A549 (cell line): Measurements from ENCODE around the gene SCRN2. TPM values are rescaled to one million over a fixed set of nuclear protein-coding genes. Genes with fewer than 3 reads are reported as not detected.

Experiments
- ATAC-seq, 2 experiments: fragments of 200-7000 bp in 1 of 2; fragments of >200 bp in 1 of 2; cut with Nextera tagmentation in 1 of 2; cut with Tn5 transposase in 1 of 2; 3 replicates each; pipeline versions ENCODE4 v1.8.0 to v1.9.1; 2018 to 2020; ENCODE audit warnings: mild to moderate bottlenecking in 1 of 2, moderate library complexity in 1 of 2
- CTCF ChIA-PET: fragments of 300-600 bp; sonication (Branson Sonifier 250); formaldehyde crosslinking; extraction: SDS; loops from one replicate; lab custom pipeline; 2021; ENCODE audit warnings: antibody characterized with exemption, inconsistent platforms; lab: Yijun Ruan, JAX
- POLR2A ChIA-PET: fragments of 350-600 bp; formaldehyde crosslinking; extraction: SDS; loops from one replicate; lab custom pipeline; 2021; ENCODE audit warnings: antibody characterized with exemption, inconsistent platforms; lab: Yijun Ruan, JAX
- DNase-seq, 2 experiments: peaks; one replicate each; pipeline versions ENCODE4 v3.0.0 to v3.0.0-alpha.2; 2011 to 2016; ENCODE audit warnings: low read depth in 1 of 2, low spot score in 1 of 2
- FAIRE-seq: peaks from 2 replicates; lab custom pipeline; 2011; peaks lifted over from hg19 to GRCh38; lab: Jason Lieb, UNC
- H3K27ac ChIP-seq, 2 experiments: fragments of >200 bp; sonication (Bioruptor Twin); formaldehyde crosslinking; 3 replicates each; pipeline ENCODE4 v1.5.1; 2016 to 2017
- H3K4me1 ChIP-seq: fragments of >200 bp; sonication (Bioruptor Twin); formaldehyde crosslinking; 3 replicates; pipeline ENCODE4 v1.6.1; 2016
- H3K4me2 ChIP-seq: fragments of >200 bp; sonication (Bioruptor Twin); formaldehyde crosslinking; 3 replicates; pipeline ENCODE4 v1.6.1; 2016
- H3K4me3 ChIP-seq: fragments of >200 bp; sonication (Bioruptor Twin); formaldehyde crosslinking; 3 replicates; pipeline ENCODE4 v1.5.1; 2016
- H3K9me3 ChIP-seq: fragments of >200 bp; sonication (Bioruptor Twin); formaldehyde crosslinking; 3 replicates; pipeline ENCODE4 v1.6.1; 2016
- BHLHE40 ChIP-seq: IDR thresholded peaks from 2 replicates; pipeline ENCODE4 v1.6.1; 2012; ENCODE audit warnings: low read depth, low read length, inconsistent platforms
- EHF ChIP-seq: fragments of 250-450 bp; sonication (Bioruptor Pico); IDR thresholded peaks from 2 replicates; pipeline ENCODE4 v1.5.0; 2020; ENCODE audit warnings: mild to moderate bottlenecking
- GATA3 ChIP-seq: IDR thresholded peaks from 2 replicates; pipeline ENCODE4 v1.6.1; 2012; ENCODE audit warnings: borderline replicate concordance
- HDAC2 ChIP-seq: fragments of 200-600 bp; sonication (generic); IDR thresholded peaks from 2 replicates; pipeline ENCODE4 v1.6.1; 2016
- HEYL ChIP-seq: fragments of 250-450 bp; sonication (Bioruptor Pico); IDR thresholded peaks from 2 replicates; pipeline ENCODE4 v1.8.0; 2021; ENCODE audit warnings: mild to moderate bottlenecking, moderate library complexity
- HOXA7 ChIP-seq: fragments of 250-450 bp; sonication (Bioruptor Pico); IDR thresholded peaks from 2 replicates; pipeline ENCODE4 v1.5.0; 2020; ENCODE audit warnings: mild to moderate bottlenecking, moderate library complexity
- HOXB13 ChIP-seq: fragments of 250-450 bp; sonication (Bioruptor Pico); IDR thresholded peaks from 2 replicates; pipeline ENCODE4 v1.5.0; 2020; ENCODE audit warnings: low read depth, mild to moderate bottlenecking, moderate library complexity
- HOXB5 ChIP-seq: fragments of 250-450 bp; sonication (Bioruptor Pico); IDR thresholded peaks from 2 replicates; pipeline ENCODE4 v1.5.0; 2020; ENCODE audit warnings: mild to moderate bottlenecking, moderate library complexity
- KDM1A ChIP-seq: fragments of 200-600 bp; sonication (generic); IDR thresholded peaks from 2 replicates; pipeline ENCODE4 v1.6.1; 2016; ENCODE audit warnings: low read depth, mild to moderate bottlenecking
- KDM5A ChIP-seq: fragments of 200-600 bp; sonication (generic); IDR thresholded peaks from 2 replicates; pipeline ENCODE4 v1.6.1; 2016; ENCODE audit warnings: antibody characterized with exemption, mild to moderate bottlenecking
- NR3C1 ChIP-seq: fragments of >200 bp; sonication (Bioruptor Twin); formaldehyde crosslinking; IDR thresholded peaks from 3 replicates; pipeline ENCODE4 v1.6.1; 2017
- POLR2A ChIP-seq: IDR thresholded peaks from 2 replicates; pipeline ENCODE4 v1.6.1; 2012; ENCODE audit warnings: mild to moderate bottlenecking, low read length
- POLR2AphosphoS2 ChIP-seq: conservative IDR thresholded peaks from 2 replicates; pipeline ENCODE4 v1.6.1; 2012; ENCODE audit warnings: low read length, improper control_type of control experiment, inconsistent platforms
- TFCP2L1 ChIP-seq: fragments of 250-450 bp; sonication (Bioruptor Pico); IDR thresholded peaks from 2 replicates; pipeline ENCODE4 v1.5.0; 2021; ENCODE audit warnings: mild to moderate bottlenecking
- TP53 ChIP-seq: fragments of 250-450 bp; sonication (Bioruptor Pico); IDR thresholded peaks from 2 replicates; pipeline ENCODE4 v1.5.0; 2021; ENCODE audit warnings: mild to moderate bottlenecking, moderate library complexity
- ZC3H11A ChIP-seq: fragments of 450-650 bp; IDR thresholded peaks from 2 replicates; pipeline ENCODE4 v1.6.1; 2014; ENCODE audit warnings: antibody characterized with exemption, mild to moderate bottlenecking
- ZSCAN20 ChIP-seq: fragments of 250-450 bp; sonication (Bioruptor Pico); IDR thresholded peaks from 2 replicates; pipeline ENCODE4 v1.8.0; 2022; ENCODE audit warnings: mild to moderate bottlenecking, moderate library complexity
- WGBS: methylation state at CpG from one replicate; pipeline ENCODE4 v1.1.6; 2017; ENCODE audit errors: missing lambda C conversion rate; 5-methylcytosine and 5-hydroxymethylcytosine counted together
- polyA plus RNA-seq, 4 experiments: library from polyadenylated mRNA; depleted of rRNA in 3 of 4; stranded (reverse); fragments of >200 nt; fragmentation: RNase III in 1 of 4; extraction: RNeasy Plus Mini Kit Qiagen cat#74134 plus additional on column Dnase treatment in 1 of 4; gene quantifications; 2 replicates in 3 of 4; 3 replicates in 1 of 4; pipeline ENCODE4 v1.2.3, GENCODE V29; 2011 to 2017
- TF ChIP-seq, protein P1 (sequence below): fragments of 250-450 bp; sonication (Bioruptor Pico); IDR thresholded peaks from 2 replicates; pipeline ENCODE4 v1.5.0; 2020; ENCODE audit warnings: low read depth, mild to moderate bottlenecking, moderate library complexity
- TF ChIP-seq, protein P2 (sequence below): fragments of 150-350 bp; IDR thresholded peaks from 2 replicates; pipeline ENCODE4 v1.6.1; 2014; ENCODE audit warnings: low read depth, mild to moderate bottlenecking, low read length
- TF ChIP-seq, protein P3 (sequence below): IDR thresholded peaks from 2 replicates; pipeline ENCODE4 v1.6.1; 2012; ENCODE audit warnings: low read depth, borderline replicate concordance
- TF ChIP-seq, protein P4 (sequence below): IDR thresholded peaks from 2 replicates; pipeline ENCODE4 v1.6.1; 2012
- TF ChIP-seq, protein P5 (sequence below): fragments of 250-450 bp; sonication (Bioruptor Pico); IDR thresholded peaks from 2 replicates; pipeline ENCODE4 v1.5.0; 2021; ENCODE audit warnings: mild to moderate bottlenecking, moderate library complexity, borderline replicate concordance
- TF ChIP-seq, protein P6 (sequence below): fragments of >200 bp; sonication (Bioruptor Twin); formaldehyde crosslinking; IDR thresholded peaks from 3 replicates; pipeline ENCODE4 v1.5.1; 2016
- TF ChIP-seq, protein P7 (sequence below): fragments of 200-600 bp; sonication (generic); IDR thresholded peaks from 2 replicates; pipeline ENCODE4 v1.6.1; 2016; ENCODE audit warnings: antibody characterized with exemption, mild to moderate bottlenecking, moderate library complexity

SCRN2 gene
- polyA plus RNA-seq, 2 of the 4 experiments (the other 2 are of a cell fraction) = 25.8 to 43.7 TPM

DNA sequence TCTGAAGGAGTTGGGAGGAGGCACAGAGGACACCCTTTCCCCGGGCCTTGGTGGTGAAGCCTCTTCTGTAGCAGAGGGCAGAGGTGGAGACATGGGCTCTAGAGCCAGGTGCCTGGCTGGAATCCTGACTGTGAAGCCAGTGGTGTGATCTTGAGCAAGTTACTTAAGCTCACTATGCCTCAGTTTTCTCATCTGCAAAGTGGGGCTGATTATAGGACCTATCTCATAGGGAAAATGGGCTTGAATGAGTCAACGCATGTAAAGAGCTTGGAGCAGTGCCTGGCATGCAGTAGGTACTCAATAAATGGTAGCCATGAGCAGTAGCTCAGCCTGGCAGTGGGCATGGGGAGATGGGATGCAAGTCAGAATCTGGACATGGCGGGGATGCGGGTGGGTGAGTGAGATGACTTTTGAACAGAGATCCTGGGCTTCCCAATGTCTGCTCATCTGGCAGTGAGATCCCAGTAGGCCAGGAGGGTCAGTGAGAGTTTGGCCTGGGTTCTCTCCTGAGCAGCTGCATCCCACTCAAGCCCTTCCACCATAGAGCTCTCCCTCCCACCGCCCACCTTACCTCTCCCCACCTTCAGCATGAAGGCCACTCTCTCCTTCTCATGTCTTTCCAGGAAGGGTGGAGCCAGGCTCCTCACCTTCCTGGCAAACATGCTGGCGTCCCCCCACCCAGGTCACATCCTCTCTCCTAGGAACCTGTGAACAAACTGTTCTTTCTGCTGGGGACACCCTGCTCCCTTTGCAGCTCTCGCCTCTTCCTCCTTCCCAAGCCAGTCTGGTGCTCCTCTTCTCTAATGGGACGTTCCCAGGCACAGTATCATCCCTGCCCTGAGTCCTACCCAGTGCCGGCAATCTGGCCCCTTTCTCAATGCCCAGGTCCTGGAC lies 41.9 kb upstream of the SCRN2 start:
- Histone ChIP-seq H3K9me3 (no peaks in the 10 kb centered on the region), H3K27ac (no peak overlapping the region; a peak in 1 of 6 replicates), H3K4me1 (peaks cover 7% of the 10 kb centered on the region; the same call in 2 of the 3 replicates), H3K4me2 (no peak overlapping the region), H3K4me3 (no peak overlapping the region)
- DNase-seq (no peak), ATAC-seq (no peak), FAIRE-seq (peak; percentile 18)
- POLR2A ChIA-PET = interaction anchor here (1.9 kb wide), 1 partner anchor 13 kb away, joined by 7 read pairs; the partner anchor contains the start of gene SP2
- CTCF ChIA-PET = interaction anchor here (0.7 to 18.8 kb wide), 11 partner anchors 4 to 234 kb away, joined by 3 to 1860 read pairs (median 3); partner anchors contain the start of genes LRRC46, MRPL10, SCRN2 and SP2
- TF ChIP-seq HOXB13 (CRISPR knock-in tag) (no peak), ZC3H11A (no peak), TFCP2L1 (no peak), ZSCAN20 (CRISPR knock-in tag) (no peak), HDAC2 (no peak), TP53 (CRISPR knock-in tag) (no peak), BHLHE40 (no peak), EHF (CRISPR knock-in tag) (no peak), KDM1A (no peak), HOXA7 (CRISPR knock-in tag) (no peak), POLR2AphosphoS2 (no peak), HOXB5 (no peak), NR3C1 (no peak)
- TF ChIP-seq, protein P1, sequence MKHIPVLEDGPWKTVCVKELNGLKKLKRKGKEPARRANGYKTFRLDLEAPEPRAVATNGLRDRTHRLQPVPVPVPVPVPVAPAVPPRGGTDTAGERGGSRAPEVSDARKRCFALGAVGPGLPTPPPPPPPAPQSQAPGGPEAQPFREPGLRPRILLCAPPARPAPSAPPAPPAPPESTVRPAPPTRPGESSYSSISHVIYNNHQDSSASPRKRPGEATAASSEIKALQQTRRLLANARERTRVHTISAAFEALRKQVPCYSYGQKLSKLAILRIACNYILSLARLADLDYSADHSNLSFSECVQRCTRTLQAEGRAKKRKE (CRISPR knock-in tag) = no peak
- TF ChIP-seq, protein P2, sequence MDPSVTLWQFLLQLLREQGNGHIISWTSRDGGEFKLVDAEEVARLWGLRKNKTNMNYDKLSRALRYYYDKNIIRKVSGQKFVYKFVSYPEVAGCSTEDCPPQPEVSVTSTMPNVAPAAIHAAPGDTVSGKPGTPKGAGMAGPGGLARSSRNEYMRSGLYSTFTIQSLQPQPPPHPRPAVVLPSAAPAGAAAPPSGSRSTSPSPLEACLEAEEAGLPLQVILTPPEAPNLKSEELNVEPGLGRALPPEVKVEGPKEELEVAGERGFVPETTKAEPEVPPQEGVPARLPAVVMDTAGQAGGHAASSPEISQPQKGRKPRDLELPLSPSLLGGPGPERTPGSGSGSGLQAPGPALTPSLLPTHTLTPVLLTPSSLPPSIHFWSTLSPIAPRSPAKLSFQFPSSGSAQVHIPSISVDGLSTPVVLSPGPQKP = no peak
- TF ChIP-seq, protein P3, sequence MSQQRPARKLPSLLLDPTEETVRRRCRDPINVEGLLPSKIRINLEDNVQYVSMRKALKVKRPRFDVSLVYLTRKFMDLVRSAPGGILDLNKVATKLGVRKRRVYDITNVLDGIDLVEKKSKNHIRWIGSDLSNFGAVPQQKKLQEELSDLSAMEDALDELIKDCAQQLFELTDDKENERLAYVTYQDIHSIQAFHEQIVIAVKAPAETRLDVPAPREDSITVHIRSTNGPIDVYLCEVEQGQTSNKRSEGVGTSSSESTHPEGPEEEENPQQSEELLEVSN = no peak
- TF ChIP-seq, protein P4, sequence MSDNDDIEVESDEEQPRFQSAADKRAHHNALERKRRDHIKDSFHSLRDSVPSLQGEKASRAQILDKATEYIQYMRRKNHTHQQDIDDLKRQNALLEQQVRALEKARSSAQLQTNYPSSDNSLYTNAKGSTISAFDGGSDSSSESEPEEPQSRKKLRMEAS = no peak
- TF ChIP-seq, protein P5, sequence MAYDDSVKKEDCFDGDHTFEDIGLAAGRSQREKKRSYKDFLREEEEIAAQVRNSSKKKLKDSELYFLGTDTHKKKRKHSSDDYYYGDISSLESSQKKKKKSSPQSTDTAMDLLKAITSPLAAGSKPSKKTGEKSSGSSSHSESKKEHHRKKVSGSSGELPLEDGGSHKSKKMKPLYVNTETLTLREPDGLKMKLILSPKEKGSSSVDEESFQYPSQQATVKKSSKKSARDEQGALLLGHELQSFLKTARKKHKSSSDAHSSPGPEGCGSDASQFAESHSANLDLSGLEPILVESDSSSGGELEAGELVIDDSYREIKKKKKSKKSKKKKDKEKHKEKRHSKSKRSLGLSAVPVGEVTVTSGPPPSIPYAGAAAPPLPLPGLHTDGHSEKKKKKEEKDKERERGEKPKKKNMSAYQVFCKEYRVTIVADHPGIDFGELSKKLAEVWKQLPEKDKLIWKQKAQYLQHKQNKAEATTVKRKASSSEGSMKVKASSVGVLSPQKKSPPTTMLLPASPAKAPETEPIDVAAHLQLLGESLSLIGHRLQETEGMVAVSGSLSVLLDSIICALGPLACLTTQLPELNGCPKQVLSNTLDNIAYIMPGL = no peak
- 76% methylated on average over 9 of the region's 9 CpGs for WGBS

DNA sequence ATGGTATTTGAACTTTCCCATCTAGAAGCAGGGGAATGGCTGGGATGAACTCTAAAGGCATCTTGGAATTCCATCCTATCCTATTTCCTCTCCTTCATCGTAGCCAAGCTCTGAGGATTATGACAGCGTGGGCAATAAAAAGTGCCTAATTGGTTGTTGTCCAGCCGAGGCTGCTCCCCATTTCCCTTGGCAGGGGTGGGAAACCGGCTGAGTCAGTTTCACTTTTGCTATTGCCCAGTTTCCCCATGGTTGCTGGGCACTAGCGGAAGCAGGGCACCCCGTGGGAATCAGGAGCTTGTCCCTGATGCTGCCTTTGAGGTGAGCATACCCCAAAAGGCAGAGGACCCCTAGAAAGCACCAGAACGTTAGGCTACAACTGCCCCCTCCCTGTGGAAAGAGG lies 41.2 kb upstream of the SCRN2 start:
- no peak for ATAC-seq
- no peaks in the 10 kb centered on the region for H3K9me3 ChIP-seq
- ChIA-PET POLR2A (interaction anchor here (0.8 kb wide), 1 partner anchor 13 kb away, joined by 3 read pairs; the partner anchor contains the start of gene SP2), CTCF (interaction anchor here (0.7 to 18.8 kb wide), 8 partner anchors 4 to 136 kb away, joined by 3 to 1860 read pairs (median 6); partner anchors contain the start of genes LRRC46, MRPL10, SCRN2 and SP2)
- no peak overlapping the region for H3K4me3 ChIP-seq
- peaks cover 7% of the 10 kb centered on the region; the same call in 2 of the 3 replicates for H3K4me1 ChIP-seq
- WGBS = 64% methylated on average over 7 of the region's 7 CpGs
- H3K27ac ChIP-seq = no peak overlapping the region; a peak in 1 of 6 replicates
- no peak overlapping the region for H3K4me2 ChIP-seq
- no peak for DNase-seq
- no peak for FAIRE-seq
- TF ChIP-seq KDM5A (no peak), GATA3 (no peak), HEYL (CRISPR knock-in tag) (no peak), HOXB5 (no peak), ZSCAN20 (CRISPR knock-in tag) (no peak), POLR2A (no peak), POLR2AphosphoS2 (no peak), TFCP2L1 (no peak)
- TF ChIP-seq, protein P2 = no peak
- TF ChIP-seq, protein P6, sequence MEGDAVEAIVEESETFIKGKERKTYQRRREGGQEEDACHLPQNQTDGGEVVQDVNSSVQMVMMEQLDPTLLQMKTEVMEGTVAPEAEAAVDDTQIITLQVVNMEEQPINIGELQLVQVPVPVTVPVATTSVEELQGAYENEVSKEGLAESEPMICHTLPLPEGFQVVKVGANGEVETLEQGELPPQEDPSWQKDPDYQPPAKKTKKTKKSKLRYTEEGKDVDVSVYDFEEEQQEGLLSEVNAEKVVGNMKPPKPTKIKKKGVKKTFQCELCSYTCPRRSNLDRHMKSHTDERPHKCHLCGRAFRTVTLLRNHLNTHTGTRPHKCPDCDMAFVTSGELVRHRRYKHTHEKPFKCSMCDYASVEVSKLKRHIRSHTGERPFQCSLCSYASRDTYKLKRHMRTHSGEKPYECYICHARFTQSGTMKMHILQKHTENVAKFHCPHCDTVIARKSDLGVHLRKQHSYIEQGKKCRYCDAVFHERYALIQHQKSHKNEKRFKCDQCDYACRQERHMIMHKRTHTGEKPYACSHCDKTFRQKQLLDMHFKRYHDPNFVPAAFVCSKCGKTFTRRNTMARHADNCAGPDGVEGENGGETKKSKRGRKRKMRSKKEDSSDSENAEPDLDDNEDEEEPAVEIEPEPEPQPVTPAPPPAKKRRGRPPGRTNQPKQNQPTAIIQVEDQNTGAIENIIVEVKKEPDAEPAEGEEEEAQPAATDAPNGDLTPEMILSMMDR = no peak
- TF ChIP-seq, protein P7, sequence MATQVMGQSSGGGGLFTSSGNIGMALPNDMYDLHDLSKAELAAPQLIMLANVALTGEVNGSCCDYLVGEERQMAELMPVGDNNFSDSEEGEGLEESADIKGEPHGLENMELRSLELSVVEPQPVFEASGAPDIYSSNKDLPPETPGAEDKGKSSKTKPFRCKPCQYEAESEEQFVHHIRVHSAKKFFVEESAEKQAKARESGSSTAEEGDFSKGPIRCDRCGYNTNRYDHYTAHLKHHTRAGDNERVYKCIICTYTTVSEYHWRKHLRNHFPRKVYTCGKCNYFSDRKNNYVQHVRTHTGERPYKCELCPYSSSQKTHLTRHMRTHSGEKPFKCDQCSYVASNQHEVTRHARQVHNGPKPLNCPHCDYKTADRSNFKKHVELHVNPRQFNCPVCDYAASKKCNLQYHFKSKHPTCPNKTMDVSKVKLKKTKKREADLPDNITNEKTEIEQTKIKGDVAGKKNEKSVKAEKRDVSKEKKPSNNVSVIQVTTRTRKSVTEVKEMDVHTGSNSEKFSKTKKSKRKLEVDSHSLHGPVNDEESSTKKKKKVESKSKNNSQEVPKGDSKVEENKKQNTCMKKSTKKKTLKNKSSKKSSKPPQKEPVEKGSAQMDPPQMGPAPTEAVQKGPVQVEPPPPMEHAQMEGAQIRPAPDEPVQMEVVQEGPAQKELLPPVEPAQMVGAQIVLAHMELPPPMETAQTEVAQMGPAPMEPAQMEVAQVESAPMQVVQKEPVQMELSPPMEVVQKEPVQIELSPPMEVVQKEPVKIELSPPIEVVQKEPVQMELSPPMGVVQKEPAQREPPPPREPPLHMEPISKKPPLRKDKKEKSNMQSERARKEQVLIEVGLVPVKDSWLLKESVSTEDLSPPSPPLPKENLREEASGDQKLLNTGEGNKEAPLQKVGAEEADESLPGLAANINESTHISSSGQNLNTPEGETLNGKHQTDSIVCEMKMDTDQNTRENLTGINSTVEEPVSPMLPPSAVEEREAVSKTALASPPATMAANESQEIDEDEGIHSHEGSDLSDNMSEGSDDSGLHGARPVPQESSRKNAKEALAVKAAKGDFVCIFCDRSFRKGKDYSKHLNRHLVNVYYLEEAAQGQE = no peak
